ENCODE data around the gene RFTN1. TPM values are rescaled to one million over a fixed set of nuclear protein-coding genes. Genes with fewer than 3 reads are reported as not detected.

The RFTN1 gene
- total and polyA plus RNA-seq, 9 of the 15 experiments (the other 6 are each of a cell fraction or from before 2014, with no cell fraction given) = 0.08 to 0.51 (median 0.11) TPM; not detected in 6

DNA sequence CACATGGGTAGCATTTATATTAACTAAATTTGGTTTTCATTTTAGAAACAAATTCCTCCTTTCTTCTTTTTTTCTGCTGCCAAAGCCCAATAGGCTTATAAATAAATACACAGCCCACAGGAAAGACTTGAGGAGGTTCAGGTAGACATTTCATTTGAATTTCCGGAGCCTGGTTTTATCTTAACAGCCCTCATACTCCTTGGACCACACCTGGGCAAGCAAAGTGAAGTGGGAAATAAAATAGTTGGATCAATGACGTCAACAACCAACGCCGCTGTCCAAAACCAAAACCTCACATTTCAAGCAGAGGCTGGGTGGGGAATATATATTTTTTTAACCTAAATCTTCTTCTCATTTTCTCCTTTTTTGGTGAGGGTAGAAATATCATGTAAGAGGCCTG is 53.2 kb downstream of the RFTN1 start:
- H4K20me1 ChIP-seq (replicated peaks; ENCODE audit: control insufficient read depth, insufficient read depth, low read length) = no peaks in the 10 kb centered on the region
- 0% methylated on average over 4 of the region's 4 CpGs for WGBS (ENCODE audit: insufficient coverage, low coverage, missing lambda C conversion rate)
- no peaks in the 10 kb centered on the region for H3K9me1 ChIP-seq (ENCODE audit: control insufficient read depth, insufficient read depth, low read length)
- FAIRE-seq (no peak), DNase-seq (ENCODE audit: extremely low read depth in 1 of 4, low spot score in 3 of 4) (no peak), ATAC-seq (no peak)
- H3K79me2 ChIP-seq (ENCODE audit: control insufficient read depth, insufficient read depth, low read length) = no peaks in the 10 kb centered on the region
- no peak overlapping the region for H3K4me3 ChIP-seq
- H3K36me3 ChIP-seq (ENCODE audit: control insufficient read depth, insufficient read depth, low read length) = no peaks in the 10 kb centered on the region
- no TSS peak for BruUV-seq (replicated peaks)
- ChIA-PET POLR2A (no interaction called here), CTCF (ENCODE audit: low intra/inter-chr PET ratio) (no interaction called here)
- in situ Hi-C loops (cut with MboI) = no loop called here
- H2AFZ ChIP-seq (ENCODE audit: low read depth, low read length) = no peak overlapping the region
- peaks cover 8 to 13% of the 10 kb centered on the region in 2 experiments; a peak in 4 of 5 replicates for H3K27me3 ChIP-seq (ENCODE audit: control insufficient read depth in 2 of 2, insufficient read depth in 2 of 2, low read length in 2 of 2)
- H3K4me1 ChIP-seq (replicated peaks in 1 of 2; ENCODE audit: control insufficient read depth in 2 of 2, insufficient read depth in 2 of 2, low read length in 2 of 2) = no peaks in the 10 kb centered on the region
- no peak overlapping the region for H3K27ac ChIP-seq (ENCODE audit: extremely low read depth, low read depth, low read length)
- no peak overlapping the region for H3K9ac ChIP-seq (ENCODE audit: insufficient read depth in 1 of 2, low read depth in 2 of 2, low read length in 2 of 2)
- H3K9me3 ChIP-seq (replicated peaks; ENCODE audit: control insufficient read depth, insufficient read depth, low read depth, low read length) = no peaks in the 10 kb centered on the region
- intact Hi-C loops (cut with micrococcal nuclease) = no loop called here
- H3K4me2 ChIP-seq (ENCODE audit: insufficient read depth, low read length) = no peak overlapping the region
- TF ChIP-seq ZEB2 (IDR thresholded peaks at IDR 0.05) = no peak
- no peak for TF ChIP-seq BACH1 (tag; IDR thresholded peaks at IDR 0.05)
- TF ChIP-seq TSC22D4 (tag; IDR thresholded peaks at IDR 0.05) = no peak
- TF ChIP-seq, protein P1, sequence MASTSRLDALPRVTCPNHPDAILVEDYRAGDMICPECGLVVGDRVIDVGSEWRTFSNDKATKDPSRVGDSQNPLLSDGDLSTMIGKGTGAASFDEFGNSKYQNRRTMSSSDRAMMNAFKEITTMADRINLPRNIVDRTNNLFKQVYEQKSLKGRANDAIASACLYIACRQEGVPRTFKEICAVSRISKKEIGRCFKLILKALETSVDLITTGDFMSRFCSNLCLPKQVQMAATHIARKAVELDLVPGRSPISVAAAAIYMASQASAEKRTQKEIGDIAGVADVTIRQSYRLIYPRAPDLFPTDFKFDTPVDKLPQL (IDR thresholded peaks at IDR 0.05; ENCODE audit: extremely low read depth, insufficient read length) = no peak
- no peak for TF ChIP-seq CEBPG (CRISPR knock-in tag; IDR thresholded peaks at IDR 0.05)
- no peak for TF ChIP-seq CEBPG (tag; conservative IDR thresholded peaks at IDR 0.05 in 1 of 2, IDR thresholded peaks at IDR 0.05 in 1 of 2)
- no peak for TF ChIP-seq ZFP30 (CRISPR knock-in tag; IDR thresholded peaks at IDR 0.05; ENCODE audit: borderline replicate concordance)
- no peak for TF ChIP-seq SMARCA4 (IDR thresholded peaks at IDR 0.05)
- no peak for TF ChIP-seq ZNF384 (IDR thresholded peaks at IDR 0.05; ENCODE audit: low read depth, low read length)
- TF ChIP-seq PHTF2 (CRISPR knock-in tag; IDR thresholded peaks at IDR 0.05) = no peak
- no peak for TF ChIP-seq RBBP5 (IDR thresholded peaks at IDR 0.05; ENCODE audit: borderline replicate concordance, insufficient read depth, low read length, poor library complexity, severe bottlenecking)
- TF ChIP-seq FOXM1 (IDR thresholded peaks at IDR 0.05; ENCODE audit: low read depth) = no peak
- no peak for TF ChIP-seq FOXM1 (CRISPR knock-in tag; IDR thresholded peaks at IDR 0.05; ENCODE audit: low read depth)
- no peak for TF ChIP-seq ZNF764 (CRISPR knock-in tag; IDR thresholded peaks at IDR 0.05; ENCODE audit: low read depth)
- TF ChIP-seq DACH1 (IDR thresholded peaks at IDR 0.05; ENCODE audit: partially characterized antibody) = no peak
- TF ChIP-seq ZNF140 (CRISPR knock-in tag; IDR thresholded peaks at IDR 0.05) = no peak
